ENCODE data around the gene CNTNAP2.

DNA sequence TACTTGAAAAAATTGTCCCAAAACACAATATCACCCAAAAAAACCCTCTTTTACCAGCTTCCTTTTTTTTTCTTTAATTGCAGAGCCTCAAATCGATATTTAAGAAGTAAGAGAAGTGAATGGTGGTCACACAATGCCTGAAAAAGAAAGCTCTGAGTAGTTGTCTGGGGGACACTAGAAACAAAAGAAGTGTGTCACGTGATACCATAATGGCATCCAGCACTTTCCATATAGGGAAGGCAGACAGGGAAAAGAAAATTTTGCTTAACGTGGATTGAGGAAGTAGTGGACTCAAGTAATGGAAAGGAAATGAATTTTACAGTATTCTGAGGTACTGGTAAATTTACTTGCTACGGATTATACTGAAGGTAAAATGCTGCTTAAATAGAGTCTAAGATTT lies 1708.1 kb downstream of the CNTNAP2 start:
- no peak for TF ChIP-seq POLR2AphosphoS5 (IDR thresholded peaks at IDR 0.05; ENCODE audit: borderline replicate concordance, low read depth, low read length)
- TF ChIP-seq EZH2 (IDR thresholded peaks at IDR 0.05) = no peak
- TF ChIP-seq FOXP2 (optimal IDR thresholded peaks at IDR 0.05; ENCODE audit: control extremely low read depth, extremely low read length, insufficient read depth) = no peak
